Measurements from ENCODE around the gene CEP135. TPM values are rescaled to one million over a fixed set of nuclear protein-coding genes. Genes with fewer than 3 reads are reported as not detected.

CEP135 gene
- total RNA-seq, 1 experiment from 2014 or later: 10.9 TPM

DNA sequence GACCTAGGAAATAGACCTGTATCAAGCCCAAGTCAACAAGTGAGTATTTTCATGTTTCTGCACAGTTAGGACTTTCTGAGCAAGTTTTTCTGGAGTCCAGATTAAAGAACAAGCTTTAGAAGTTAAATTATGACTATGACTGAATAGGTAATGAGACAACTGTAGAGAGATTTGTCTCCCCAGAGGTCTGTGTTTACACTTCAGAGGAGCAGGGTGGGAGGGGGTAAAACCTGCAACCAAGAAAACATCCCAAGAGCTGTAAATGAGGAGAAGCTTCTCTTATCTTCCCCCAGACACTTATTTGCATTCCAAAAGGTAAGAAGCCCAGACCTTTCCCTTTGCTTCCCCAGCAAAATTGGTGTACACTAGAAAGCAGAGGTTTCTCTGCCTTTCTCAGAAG is 22.1 kb upstream of the CEP135 start:
- H3K4me2 ChIP-seq (ENCODE audit: low read length): no peak overlapping the region
- ATAC-seq (no peak), DNase-seq (ENCODE audit: low read depth, low spot score) (no peak)
- no TSS peak for BruUV-seq (replicated peaks)
- H2AFZ ChIP-seq (ENCODE audit: low read depth, low read length, poor library complexity, severe bottlenecking): no peak overlapping the region
- ChIA-PET CTCF (interaction anchor here (0.9 kb wide), 1 partner anchor 59 kb away, joined by 3 read pairs; no protein-coding TSS in a partner anchor), POLR2A (no interaction called here), RAD21 (ENCODE audit: low non-redundant PET in 1 of 2, low total read pairs in 2 of 2, uncharacterized antibody in 2 of 2, unreplicated experiment in 2 of 2) (no interaction called here)
- TF ChIP-seq, protein P1, sequence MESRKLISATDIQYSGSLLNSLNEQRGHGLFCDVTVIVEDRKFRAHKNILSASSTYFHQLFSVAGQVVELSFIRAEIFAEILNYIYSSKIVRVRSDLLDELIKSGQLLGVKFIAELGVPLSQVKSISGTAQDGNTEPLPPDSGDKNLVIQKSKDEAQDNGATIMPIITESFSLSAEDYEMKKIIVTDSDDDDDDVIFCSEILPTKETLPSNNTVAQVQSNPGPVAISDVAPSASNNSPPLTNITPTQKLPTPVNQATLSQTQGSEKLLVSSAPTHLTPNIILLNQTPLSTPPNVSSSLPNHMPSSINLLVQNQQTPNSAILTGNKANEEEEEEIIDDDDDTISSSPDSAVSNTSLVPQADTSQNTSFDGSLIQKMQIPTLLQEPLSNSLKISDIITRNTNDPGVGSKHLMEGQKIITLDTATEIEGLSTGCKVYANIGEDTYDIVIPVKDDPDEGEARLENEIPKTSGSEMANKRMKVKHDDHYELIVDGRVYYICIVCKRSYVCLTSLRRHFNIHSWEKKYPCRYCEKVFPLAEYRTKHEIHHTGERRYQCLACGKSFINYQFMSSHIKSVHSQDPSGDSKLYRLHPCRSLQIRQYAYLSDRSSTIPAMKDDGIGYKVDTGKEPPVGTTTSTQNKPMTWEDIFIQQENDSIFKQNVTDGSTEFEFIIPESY (IDR thresholded peaks at IDR 0.05; ENCODE audit: extremely low read depth, insufficient replicate concordance, low read length): no peak
- no peak for TF ChIP-seq EGR1 (IDR thresholded peaks at IDR 0.05; ENCODE audit: low read depth)
- no peaks in the 10 kb centered on the region for H4K20me1 ChIP-seq (ENCODE audit: insufficient read depth)
- no peaks in the 10 kb centered on the region for H3K9me3 ChIP-seq (ENCODE audit: control insufficient read depth in 1 of 2, insufficient read depth in 1 of 2, low read depth in 1 of 2, low read length in 2 of 2)
- H3K79me2 ChIP-seq (ENCODE audit: insufficient read depth, low read length): no peaks in the 10 kb centered on the region
- H3K9ac ChIP-seq (ENCODE audit: low read length): no peak overlapping the region
- H3K27me3 ChIP-seq (ENCODE audit: insufficient read depth, low read length): no peaks in the 10 kb centered on the region
- intact Hi-C loops (cut with micrococcal nuclease): no loop called here
- no peaks in the 10 kb centered on the region for H3K36me3 ChIP-seq (ENCODE audit: control insufficient read depth in 1 of 2, insufficient read depth in 2 of 2, low read length in 2 of 2)
- no peak overlapping the region for H3K4me3 ChIP-seq (replicated peaks in 1 of 2; ENCODE audit: low read depth in 1 of 2, low read length in 2 of 2)
- no peak overlapping the region for H3K27ac ChIP-seq (ENCODE audit: low read depth, low read length)
- no peaks in the 10 kb centered on the region for H3K9me2 ChIP-seq (ENCODE audit: insufficient read depth)
- H3K4me1 ChIP-seq (ENCODE audit: control insufficient read depth in 1 of 2, insufficient read depth in 2 of 2, low read length in 2 of 2): no peaks in the 10 kb centered on the region; a peak in 1 of 4 replicates

GRCh38 chr4:55927803-55928437 is 20.8 kb upstream of the CEP135 start:
- RAD21 ChIA-PET (ENCODE audit: low non-redundant PET in 1 of 2, low total read pairs in 2 of 2, uncharacterized antibody in 2 of 2, unreplicated experiment in 2 of 2): no interaction called here
- Histone ChIP-seq H3K27me3 (ENCODE audit: insufficient read depth, low read length) (no peaks in the 10 kb centered on the region), H3K9ac (ENCODE audit: low read length) (no peak overlapping the region), H3K36me3 (ENCODE audit: control insufficient read depth in 1 of 2, insufficient read depth in 2 of 2, low read length in 2 of 2) (no peaks in the 10 kb centered on the region), H3K4me3 (replicated peaks in 1 of 2; ENCODE audit: low read depth in 1 of 2, low read length in 2 of 2) (no peak overlapping the region), H3K9me2 (ENCODE audit: insufficient read depth) (no peaks in the 10 kb centered on the region), H2AFZ (ENCODE audit: low read depth, low read length, poor library complexity, severe bottlenecking) (no peak overlapping the region), H3K79me2 (ENCODE audit: insufficient read depth, low read length) (no peaks in the 10 kb centered on the region), H3K4me2 (ENCODE audit: low read length) (no peak overlapping the region), H3K27ac (ENCODE audit: low read depth, low read length) (no peak overlapping the region), H3K4me1 (ENCODE audit: control insufficient read depth in 1 of 2, insufficient read depth in 2 of 2, low read length in 2 of 2) (no peaks in the 10 kb centered on the region; a peak in 1 of 4 replicates), H4K20me1 (ENCODE audit: insufficient read depth) (no peaks in the 10 kb centered on the region), H3K9me3 (ENCODE audit: control insufficient read depth in 1 of 2, insufficient read depth in 1 of 2, low read depth in 1 of 2, low read length in 2 of 2) (no peaks in the 10 kb centered on the region)
- CTCF ChIA-PET: no interaction called here
- ATAC-seq (no peak), DNase-seq (ENCODE audit: low read depth, low spot score) (no peak)
- POLR2A ChIA-PET: no interaction called here
- intact Hi-C loops (cut with micrococcal nuclease): no loop called here
- no TSS peak for BruUV-seq (replicated peaks)
- TF ChIP-seq, protein P2, sequence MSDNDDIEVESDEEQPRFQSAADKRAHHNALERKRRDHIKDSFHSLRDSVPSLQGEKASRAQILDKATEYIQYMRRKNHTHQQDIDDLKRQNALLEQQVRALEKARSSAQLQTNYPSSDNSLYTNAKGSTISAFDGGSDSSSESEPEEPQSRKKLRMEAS (IDR thresholded peaks at IDR 0.05): no peak
- TF ChIP-seq CEBPB (IDR thresholded peaks at IDR 0.05; ENCODE audit: low read depth): no peak
- TF ChIP-seq EZH2phosphoT487 (IDR thresholded peaks at IDR 0.05; ENCODE audit: borderline replicate concordance): no peak
- no peak for TF ChIP-seq ATF3 (IDR thresholded peaks at IDR 0.05)
- no peak for TF ChIP-seq SP1 (IDR thresholded peaks at IDR 0.05; ENCODE audit: low read depth)
- no peak for TF ChIP-seq FOSL1 (IDR thresholded peaks at IDR 0.05; ENCODE audit: low read depth)
- no peak for TF ChIP-seq ZNF274 (IDR thresholded peaks at IDR 0.05; ENCODE audit: low read depth, low read length)
- TF ChIP-seq, protein P3, sequence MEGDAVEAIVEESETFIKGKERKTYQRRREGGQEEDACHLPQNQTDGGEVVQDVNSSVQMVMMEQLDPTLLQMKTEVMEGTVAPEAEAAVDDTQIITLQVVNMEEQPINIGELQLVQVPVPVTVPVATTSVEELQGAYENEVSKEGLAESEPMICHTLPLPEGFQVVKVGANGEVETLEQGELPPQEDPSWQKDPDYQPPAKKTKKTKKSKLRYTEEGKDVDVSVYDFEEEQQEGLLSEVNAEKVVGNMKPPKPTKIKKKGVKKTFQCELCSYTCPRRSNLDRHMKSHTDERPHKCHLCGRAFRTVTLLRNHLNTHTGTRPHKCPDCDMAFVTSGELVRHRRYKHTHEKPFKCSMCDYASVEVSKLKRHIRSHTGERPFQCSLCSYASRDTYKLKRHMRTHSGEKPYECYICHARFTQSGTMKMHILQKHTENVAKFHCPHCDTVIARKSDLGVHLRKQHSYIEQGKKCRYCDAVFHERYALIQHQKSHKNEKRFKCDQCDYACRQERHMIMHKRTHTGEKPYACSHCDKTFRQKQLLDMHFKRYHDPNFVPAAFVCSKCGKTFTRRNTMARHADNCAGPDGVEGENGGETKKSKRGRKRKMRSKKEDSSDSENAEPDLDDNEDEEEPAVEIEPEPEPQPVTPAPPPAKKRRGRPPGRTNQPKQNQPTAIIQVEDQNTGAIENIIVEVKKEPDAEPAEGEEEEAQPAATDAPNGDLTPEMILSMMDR (IDR thresholded peaks at IDR 0.05 in 2 of 3, conservative IDR thresholded peaks at IDR 0.05 in 1 of 3; ENCODE audit: borderline replicate concordance in 1 of 3, insufficient read depth in 1 of 3, low read depth in 2 of 3, low read length in 2 of 3): no peak
- TF ChIP-seq ZFX (IDR thresholded peaks at IDR 0.05): no peak
- no peak for TF ChIP-seq JUND (IDR thresholded peaks at IDR 0.05)
- TF ChIP-seq SRF (IDR thresholded peaks at IDR 0.05; ENCODE audit: low read depth): no peak
- TF ChIP-seq YY1 (IDR thresholded peaks at IDR 0.05; ENCODE audit: extremely low read depth, insufficient replicate concordance, low read depth, low read length): no peak
- no peak for TF ChIP-seq POLR2AphosphoS5 (IDR thresholded peaks at IDR 0.05; ENCODE audit: low read depth, low read length)
